Hippocampal formation (tissue), 2 donors: Measurements from ENCODE around the gene RPRD2.
"Not testable (repeated sequence)": the region's sequence is repeated elsewhere in the genome, so short reads cannot be mapped to it uniquely, and the experiment has no call there.

ENCODE experiments used
- DNase-seq, 2 donors: peaks; one replicate each; lab custom pipeline; 2025; lab: John Stamatoyannopoulos, UW

Gene RPRD2

DNA sequence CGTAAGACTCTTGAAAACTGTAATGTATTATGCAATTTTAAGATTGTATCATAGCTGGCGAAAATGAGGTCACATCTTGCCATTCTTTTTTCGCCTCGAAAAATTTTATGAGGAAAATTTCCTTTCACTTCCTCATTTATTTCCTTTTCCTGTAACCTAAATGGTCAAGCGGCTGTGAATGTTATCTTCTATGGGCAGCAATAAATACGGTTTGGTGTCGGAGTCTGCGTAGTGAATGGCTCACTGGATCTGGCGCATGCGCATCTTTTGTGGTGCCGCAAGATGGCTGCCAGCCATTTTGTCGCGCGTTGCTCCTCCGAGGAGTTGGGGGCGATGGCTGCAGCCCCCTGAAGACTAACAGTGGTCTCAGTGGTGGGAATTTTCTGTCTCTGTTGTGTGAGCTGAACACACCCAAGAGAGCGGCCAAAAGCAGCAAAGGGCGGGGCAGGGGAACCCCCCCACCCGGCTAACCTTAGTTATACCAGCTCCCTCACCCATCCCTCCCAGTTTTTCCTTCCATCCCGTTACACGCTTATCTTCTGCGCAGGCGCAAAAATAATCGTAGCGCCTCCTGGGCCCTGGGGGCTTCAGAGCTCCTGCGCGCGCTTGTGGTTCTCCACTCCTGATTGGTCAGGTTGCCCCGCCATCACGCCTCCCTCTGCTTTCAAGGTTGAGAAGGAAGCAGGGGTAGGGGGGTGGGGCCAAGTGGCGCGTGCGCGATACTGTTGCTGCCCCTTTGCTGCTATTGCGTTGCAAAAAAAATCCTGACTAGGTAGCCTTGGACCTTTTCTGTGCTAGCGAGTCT lies at the start of gene RPRD2:
TSS of gene RPRD2 (plus strand) at position 722 of the 805 bp plus-strand sequence. CDS start 568 bp downstream, outside the sequence.
- DNase-seq: peak; percentile 98

DNA sequence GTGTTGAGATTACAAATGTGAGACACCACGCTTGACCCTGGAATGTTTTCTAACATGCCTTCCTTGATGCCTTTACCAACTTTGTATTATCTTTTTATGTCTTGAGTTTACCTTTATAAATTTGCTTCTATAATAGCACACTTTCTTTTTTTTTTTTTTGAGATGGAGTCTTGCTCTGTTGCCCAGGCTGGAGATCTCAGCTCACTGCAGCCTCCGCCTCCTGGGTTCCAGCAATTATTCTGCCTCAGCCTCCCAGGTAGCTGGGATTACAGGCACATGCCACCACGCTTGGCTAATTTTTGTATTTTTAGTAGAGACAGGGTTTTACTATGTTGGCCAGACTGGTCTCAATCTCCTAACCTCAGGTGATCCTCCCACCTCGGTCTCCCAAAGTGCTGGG lies 49.3 kb upstream of the RPRD2 start:
- DNase-seq: not testable (repeated sequence)

DNA sequence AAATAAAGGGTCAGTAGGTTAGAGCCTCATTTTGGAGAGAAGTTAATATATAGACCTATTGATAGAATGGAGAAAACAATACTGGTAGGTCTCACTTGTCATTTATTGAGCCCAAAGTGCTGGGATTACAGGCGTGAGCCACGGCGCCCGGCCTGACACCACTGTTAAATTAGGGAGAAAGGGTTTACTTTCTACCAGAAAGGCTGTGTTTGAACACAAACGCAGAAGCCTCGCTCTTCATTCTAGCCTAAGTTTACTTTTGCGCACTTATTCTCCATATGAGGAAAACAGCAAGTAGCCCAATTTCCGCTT lies 43.3 kb upstream of the RPRD2 start:
- DNase-seq: no peak

DNA sequence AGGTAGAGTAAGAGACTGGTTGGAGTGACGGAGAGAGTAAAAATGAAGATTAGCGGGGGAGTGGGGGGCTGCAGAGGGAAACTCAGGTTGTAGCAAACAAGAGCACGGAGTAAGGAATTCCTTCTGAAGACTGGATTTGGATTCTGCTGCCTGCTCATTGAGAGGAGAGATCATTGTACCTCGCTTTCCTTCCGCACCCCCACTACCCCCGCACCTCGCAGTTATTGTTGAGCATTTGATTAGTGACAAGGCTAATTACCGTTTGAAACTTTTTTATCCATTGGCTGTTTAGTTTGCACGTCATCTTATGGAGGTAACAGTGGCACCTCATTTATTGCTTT lies 42.2 kb upstream of the RPRD2 start:
- DNase-seq: no peak

DNA sequence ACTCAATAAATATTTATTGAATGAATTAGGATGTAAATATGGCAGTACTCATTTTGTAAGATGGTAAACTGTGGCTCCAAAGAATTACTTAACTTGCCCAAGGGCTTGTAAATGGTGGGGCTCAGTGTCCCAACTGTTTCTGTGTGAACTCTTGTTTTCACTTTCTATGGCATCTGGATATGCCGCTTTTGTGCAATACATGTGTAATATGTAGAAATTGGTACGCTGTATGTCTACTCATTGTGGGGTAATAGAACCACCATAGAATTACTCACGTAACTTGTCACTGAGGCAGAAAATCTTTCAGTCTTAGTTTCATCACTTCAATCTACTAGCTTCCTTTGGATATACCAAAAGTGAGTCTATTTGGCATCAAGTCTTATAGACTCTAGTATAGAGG lies 41.6 kb upstream of the RPRD2 start:
- DNase-seq: no peak

DNA sequence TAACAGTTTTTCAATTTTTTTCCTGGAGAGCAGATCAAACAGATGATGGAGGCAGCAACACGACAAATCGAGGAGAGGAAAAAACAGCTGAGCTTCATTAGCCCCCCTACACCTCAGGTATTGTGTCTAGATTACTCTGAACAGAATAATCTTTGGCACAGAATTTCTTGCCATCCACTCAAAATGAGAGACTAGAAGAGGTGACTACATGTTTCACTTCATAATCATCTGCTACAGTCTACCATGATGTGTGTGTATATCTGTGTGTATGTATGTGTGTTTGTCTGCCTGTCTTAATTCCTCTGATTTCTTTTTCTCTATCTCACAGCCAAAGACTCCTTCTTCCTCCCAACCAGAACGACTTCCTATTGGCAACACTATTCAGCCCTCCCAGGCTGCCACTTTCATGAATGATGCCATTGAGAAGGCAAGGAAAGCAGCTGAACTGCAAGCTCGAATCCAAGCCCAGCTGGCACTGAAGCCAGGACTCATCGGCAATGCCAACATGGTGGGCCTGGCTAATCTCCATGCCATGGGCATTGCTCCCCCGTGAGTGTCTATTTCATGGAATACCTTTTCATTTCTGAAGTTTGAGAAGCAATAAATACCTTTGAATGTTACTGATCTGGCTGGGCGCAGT lies 31.2 kb upstream of the RPRD2 start:
- DNase-seq: peak; percentile 3 to 9

DNA sequence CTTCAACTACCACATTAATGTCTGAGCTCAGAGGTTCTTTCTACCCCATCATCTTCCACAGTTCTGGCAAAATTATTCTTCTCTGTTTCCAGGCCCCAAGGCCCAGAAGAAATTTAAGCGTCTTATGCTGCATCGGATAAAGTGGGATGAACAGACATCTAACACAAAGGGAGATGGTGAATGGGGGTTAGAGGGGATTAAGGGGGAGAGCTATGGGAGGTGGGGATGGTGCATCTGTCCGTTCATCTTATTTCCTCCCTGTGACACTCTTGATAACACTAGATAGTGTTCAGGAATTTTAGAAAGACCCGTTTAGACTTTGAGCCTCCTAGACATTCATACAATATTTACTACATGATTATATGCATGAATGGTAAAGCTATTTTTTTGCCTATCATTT lies 17.6 kb upstream of the RPRD2 start:
- DNase-seq: no peak

DNA sequence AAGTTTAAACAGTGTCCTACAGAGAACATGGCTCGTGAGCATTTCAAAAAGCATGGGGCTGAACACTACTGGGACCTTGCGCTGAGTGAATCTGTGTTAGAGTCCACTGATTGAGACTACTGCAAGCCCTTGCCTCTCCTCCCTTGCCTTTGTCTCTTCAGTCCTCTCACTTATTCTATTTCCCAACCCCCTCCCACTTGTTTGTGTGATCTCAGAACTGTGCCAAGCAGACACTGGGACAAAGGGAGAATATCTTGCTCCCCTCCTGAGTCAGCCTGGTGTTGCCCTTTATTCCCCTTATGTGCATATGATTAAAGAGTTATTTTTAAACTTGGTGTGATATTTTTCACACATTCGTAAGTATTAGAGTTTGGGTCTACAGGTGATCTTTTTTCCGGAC lies 11.1 kb upstream of the RPRD2 start:
- no peak for DNase-seq

DNA sequence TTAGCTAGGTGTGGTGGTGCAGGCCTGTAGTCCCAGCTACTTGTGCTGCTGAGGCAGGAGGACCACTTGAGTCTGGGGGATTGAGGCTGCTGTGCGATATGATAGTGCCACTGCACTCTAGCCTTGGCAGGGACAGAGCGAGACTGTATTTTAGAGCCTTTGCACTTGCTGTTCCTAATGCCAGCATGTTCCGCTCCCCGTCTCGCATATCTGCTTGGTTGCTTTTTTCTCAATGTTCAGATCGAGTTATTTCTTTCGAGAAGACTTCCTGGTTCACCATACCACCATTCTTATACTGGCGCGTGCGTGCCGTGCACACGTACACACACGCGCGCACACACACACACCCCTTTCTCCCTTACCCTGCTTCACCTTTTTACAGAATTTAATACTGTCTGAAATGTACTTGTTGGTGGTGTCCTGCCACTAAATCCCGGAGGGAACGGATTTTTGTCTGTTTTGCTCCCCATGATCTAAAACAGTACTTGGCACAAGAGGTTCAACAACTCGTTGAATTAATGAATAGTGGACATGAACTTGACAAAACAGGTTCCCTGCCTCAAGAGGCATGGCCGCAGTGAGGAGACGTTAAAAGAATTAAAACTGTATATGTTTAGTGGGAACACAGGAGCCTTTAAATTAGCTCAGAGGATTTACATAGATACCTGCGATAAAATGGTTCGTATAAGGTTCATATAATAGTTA lies 1.1 kb upstream of the RPRD2 start:
- no peak for DNase-seq

DNA sequence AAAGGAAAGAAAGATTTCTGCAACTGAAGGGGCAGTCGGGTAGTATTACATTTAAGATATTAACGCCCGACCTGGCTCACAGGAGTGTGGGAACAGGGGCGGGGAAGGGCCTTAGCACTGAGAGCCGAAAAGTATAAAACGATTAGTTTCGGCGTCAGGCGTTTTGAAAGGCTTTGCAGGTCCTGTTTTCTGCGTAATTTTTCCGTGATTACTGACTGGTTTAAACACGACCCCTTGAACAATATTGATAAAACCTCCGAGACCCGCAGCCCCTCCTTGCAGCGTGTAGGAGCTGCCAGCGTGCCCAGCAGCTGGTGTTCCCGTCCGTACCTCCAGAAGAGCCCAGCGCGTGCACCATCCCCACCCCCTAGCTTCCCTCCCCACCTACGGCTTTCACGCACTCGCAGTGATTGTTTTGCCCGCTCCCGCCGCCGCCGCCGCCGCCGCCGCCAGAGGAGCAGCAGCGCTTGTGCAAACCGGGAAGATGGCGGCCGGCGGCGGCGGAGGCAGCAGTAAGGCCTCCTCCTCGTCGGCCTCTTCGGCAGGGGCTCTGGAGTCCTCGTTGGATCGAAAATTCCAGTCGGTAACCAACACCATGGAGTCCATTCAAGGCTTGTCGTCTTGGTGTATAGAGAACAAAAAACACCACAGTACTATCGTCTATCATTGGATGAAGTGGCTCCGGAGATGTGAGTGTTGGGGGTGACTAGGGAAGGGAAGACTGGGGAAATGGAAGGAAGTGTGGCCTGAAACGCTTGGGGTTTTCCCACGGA lies 470 bp downstream of the RPRD2 start:
- DNase-seq: peak; percentile 68 to 74

DNA sequence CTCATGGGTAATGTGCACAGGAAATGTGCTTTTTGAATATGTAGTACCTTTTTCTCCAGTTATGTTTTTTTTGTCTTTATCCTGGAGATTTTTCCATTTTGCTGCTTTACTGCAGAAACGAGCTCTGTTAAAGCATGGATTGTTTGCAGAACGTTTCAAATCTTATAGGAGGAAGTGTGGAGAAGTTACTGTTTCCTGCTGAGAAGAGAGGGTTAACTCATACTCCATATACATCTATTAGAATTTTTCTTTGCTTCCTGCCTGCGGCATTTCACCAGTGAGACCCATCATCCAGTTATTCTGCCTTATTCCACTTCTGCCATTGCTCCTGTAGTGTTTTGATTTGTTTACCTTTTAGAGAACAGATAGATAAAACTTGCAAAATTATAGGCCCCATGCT lies 2.0 kb downstream of the RPRD2 start:
- DNase-seq: no peak

DNA sequence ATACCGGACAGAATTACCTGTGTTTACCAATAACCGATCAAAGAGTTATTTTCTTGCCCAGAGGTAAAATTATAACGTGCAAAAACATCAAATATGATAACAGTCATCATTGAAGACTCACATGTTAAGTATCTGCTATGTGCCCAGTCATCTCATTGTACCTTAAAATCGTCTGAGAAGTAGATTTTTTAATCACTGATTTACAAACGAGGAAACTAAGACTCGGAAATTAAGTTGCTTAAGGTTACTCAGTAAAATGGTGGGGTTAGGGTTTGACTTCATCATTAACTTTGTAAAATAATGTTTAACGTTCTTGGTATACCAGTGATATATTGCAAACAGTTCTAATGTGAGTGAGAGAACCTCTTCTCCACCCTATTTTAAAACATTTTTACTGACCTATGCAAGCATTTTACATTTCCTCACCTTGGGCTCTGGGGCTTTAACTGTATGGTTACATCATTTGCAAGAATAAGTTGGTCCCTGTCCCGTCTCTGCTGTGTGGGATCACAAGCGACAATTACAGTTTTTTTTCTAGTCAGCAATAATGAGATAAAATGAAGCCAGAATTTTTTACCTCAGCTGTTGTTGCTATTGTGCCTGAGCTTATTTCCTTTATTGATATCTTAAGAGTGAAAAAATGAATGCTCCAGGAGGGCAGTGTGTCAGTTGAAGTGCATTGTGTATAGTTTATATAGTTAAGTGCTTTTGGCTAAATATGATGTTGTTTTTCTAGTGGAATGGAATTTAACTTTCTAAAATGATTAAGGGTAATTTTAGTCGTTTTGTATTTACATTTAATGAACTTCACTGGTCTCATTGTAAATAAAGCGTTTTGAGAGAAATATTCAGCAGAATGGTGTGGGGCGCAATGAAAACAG lies 2.7 kb downstream of the RPRD2 start:
- no peak for DNase-seq

DNA sequence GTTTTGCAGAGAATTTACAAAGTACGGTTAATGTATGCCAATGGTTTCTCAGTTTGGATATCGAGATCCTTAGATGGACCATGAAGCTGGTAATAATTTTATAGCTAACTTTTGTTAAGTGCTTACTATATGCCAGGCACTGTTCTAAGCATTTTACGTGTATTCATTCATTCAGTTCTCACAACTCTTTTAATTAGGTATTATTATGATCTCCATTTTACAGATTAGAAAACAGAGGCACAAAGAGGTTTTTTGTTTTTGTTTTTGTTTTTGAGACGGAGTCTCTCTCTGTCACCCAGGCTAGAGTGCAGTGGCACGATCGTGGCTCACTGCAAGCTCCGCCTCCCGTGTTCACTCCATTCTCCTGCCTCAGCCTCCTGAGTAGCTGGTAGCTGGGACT lies 7.2 kb downstream of the RPRD2 start:
- DNase-seq: no peak

DNA sequence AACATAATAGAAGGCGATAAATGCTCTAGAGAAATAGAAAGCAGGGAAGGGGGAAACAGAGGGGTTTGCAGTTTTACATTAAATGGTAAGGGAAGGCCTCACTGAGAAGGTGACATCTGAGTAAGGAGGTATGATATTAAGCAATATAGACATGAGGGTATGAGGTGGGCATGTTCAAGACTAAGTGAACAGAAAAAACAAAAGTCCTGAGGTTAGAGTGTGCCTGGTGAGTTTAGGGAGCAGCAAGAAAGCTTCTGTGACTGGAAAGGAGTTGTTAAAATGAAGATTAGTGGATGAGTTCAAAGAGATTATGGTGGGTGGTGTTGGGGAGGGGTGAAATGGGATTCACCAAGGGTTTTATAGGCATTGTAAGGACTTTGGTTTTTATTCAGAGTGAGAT lies 8.6 kb downstream of the RPRD2 start:
- no peak for DNase-seq

DNA sequence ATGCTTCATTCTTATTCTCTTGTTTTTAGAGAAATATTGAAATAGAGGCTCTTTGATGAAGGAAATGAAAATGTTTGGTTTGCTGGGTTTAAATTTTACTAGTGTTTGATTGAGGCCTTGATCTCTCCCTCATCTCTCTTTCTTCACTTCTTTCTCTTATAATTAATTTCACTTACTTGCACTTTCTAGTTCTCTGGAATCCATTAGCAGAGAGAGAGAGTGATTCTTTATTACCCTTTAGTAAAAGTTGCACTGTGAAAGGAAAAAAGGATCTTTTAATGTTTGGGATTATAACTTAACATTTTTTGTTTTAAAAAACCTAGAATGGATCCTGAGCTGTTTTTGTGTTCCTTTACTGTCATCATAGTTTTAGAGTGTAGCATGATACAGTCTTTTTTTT lies 12.2 kb downstream of the RPRD2 start:
- DNase-seq: no peak

DNA sequence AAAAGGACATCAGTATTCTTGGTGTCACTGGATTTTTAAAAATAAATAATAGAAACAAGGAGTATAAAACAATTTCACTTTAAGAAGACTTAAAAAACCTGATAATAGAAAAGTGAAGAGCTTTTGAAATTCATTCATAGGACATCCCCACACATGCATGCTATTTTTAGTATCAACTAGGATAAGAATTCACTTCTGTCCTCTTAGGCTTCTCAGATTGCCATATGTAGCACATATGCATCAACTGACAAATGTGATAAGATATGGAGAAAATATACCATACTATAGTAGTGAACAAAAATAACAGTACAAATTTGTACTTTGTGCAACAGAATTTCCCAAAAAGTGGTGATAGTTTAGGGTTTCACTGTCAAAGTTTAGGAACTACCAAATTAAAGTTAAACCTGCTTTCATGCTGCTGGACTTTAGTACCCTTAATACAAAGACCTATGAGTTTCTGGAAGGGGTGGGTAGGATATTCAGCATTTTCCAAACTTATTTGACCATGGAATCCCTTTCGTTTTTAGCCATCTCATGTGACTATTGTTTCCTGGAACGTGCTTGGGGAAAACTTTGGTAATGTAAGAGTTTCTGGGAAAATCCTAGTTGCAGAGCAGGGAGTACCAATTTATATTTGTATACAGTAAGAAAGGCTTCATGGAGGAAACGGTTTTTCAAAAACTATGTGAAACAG lies 19.8 kb downstream of the RPRD2 start:
- DNase-seq: no peak

DNA sequence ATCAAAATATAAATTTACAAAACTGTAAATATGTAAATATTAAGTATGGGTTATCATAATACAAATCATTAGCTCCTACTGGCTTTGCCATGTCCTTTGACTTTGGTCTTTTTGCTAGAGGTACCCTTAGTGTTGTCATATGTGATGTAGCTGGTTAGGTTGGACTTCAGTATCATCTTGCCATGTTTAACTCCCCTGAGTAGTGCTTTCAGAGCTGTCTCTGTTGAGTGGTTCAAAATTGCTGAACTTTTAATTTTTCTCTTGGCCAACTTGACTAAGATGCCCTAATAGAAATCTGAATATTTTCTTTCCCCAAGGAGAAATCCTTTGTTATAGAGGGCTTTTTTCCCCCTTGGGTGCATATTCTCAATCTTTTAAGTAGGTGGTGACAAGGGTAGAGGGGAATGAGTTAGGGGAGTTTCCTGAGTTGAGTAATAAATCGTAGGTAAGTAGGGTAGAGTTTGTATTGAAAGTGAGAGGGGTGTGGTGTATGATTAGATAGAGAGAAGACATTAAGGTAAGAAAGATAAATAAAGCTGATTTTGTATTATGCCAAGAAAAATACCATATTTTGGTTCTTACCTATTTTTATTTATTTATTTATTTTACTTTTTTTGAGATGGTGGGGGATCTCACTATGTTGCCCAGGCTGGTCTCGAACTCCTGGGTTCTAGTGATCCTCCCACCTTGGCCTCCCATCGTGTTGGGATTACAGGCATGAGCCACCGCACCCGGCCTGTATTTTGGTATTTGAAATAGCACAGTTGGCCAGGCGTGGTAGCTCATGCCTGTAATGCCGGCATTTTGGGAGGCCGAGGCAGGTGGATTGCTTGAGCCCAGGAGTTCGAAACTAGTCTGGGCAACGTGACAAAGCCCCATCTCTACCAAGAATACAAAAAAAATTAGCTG lies 21.8 kb downstream of the RPRD2 start:
- no peak for DNase-seq

DNA sequence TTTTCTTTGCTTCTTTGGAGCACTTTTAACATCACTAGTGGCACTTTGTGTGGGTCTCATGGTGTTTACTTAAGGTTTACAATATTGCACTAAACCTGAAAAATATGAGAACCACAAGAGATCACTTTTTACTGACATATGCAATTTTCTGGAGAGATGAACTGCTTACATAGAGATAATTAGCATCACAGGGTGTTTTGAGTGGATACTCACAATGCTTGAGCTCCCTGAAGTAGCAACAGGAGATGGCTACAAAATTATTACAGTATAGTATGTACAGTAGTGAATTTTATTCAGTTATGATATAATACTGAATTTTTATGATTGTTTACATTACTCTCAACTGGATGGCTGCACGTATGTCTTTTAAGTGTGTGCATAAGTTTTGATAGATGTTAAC lies 22.6 kb downstream of the RPRD2 start:
- DNase-seq: no peak

DNA sequence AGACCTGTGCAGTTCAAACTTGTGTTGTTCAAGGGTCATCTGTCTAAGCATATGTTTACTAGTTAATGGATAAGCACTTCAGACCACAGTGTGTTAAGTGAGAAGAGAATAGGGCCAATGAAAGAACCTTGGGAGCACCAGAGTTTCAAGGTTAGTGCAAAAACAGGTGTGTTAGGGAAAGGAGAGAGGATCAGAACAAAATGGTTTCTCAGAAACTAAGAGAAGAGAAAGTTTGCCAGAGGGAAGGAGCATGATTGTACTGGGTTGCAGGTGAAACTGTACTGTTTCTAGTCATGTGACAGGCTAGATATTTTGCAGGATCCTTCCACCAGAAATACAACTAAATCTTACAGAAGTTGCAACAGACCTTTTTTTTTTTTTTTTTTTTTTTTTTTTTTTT lies 23.3 kb downstream of the RPRD2 start:
- DNase-seq: no peak

DNA sequence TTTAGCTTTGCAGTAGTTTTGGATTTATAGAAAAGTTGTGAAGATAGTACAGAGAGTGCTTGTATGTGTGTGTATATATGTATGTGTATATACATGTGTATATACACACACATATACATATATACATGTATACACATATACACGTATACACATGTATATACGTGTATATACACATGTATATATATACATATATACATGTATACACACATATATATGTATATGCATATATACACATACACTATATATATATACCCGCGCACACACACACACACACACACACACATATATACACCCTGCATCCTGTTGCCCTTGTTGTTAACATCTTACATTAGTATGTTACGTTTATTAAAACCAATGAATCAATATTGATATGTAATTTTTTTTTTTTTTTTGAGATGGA lies 24.3 kb downstream of the RPRD2 start:
- DNase-seq: no peak
